Transverse colon (tissue), 4 donors: Measurements from ENCODE around the gene MOGAT3. TPM values are rescaled to one million over a fixed set of nuclear protein-coding genes. Genes with fewer than 3 reads are reported as not detected.
"Not testable (repeated sequence)": the region's sequence is repeated elsewhere in the genome, so short reads cannot be mapped to it uniquely, and the experiment has no call there.

ENCODE experiments used
- DNase-seq: peaks from one replicate; pipeline ENCODE4 v3.0.0-alpha.2; 2019
- H3K27ac ChIP-seq, 4 donors: fragments of 200-600 bp; sonication (generic); 2 replicates each; pipeline ENCODE4 v1.5.1; 2016 to 2018; ENCODE audit warnings: inconsistent platforms in 4 of 4
- H3K27me3 ChIP-seq: fragments of 200-600 bp; sonication (generic); 2 replicates; pipeline ENCODE4 v1.5.1; 2017; ENCODE audit warnings: inconsistent platforms
- H3K36me3 ChIP-seq, 4 donors: fragments of 200-600 bp; sonication (generic); 2 replicates each; pipeline ENCODE4 v1.5.1; 2017 to 2019; ENCODE audit warnings: inconsistent platforms in 4 of 4
- H3K4me1 ChIP-seq, 4 donors: fragments of 200-600 bp; sonication (generic); 2 replicates each; pipeline ENCODE4 v1.5.1; 2017 to 2020; ENCODE audit warnings: inconsistent platforms in 4 of 4
- H3K4me3 ChIP-seq, 4 donors: fragments of 200-600 bp; sonication (generic); 1 replicate in 1 of 4; 2 replicates in 3 of 4; pipeline versions ENCODE4 v1.5.1 to v1.6.1; 2017 to 2019; ENCODE audit warnings: inconsistent platforms in 4 of 4
- H3K9me3 ChIP-seq, 2 donors: fragments of 200-600 bp; sonication (generic); 2 replicates each; pipeline ENCODE4 v1.5.1; 2017 to 2019; ENCODE audit warnings: inconsistent platforms in 2 of 2
- CTCF ChIP-seq, 5 experiments: fragments of 200-600 bp in 3 of 5; fragments of 450-650 bp in 2 of 5; sonication (generic) in 3 of 5; IDR thresholded peaks; 1 replicate in 2 of 5; 2 replicates in 3 of 5; pipeline ENCODE4 v1.5.1; 2016 to 2017; ENCODE audit warnings: antibody characterized with exemption in 5 of 5, inconsistent platforms in 3 of 5, mild to moderate bottlenecking in 2 of 5, moderate library complexity in 1 of 5
- EP300 ChIP-seq: sonication (generic); formaldehyde crosslinking; IDR thresholded peaks from one replicate; pipeline ENCODE4 v1.6.1; 2017; ENCODE audit warnings: antibody characterized with exemption, low read depth
- POLR2A ChIP-seq: fragments of 450-650 bp; IDR thresholded peaks from one replicate; pipeline ENCODE4 v1.6.1; 2016; ENCODE audit warnings: antibody characterized with exemption, mild to moderate bottlenecking, moderate library complexity
- POLR2AphosphoS5 ChIP-seq, 3 donors: sonication (generic); formaldehyde crosslinking; IDR thresholded peaks; one replicate each; pipeline ENCODE4 v1.6.1; 2016; ENCODE audit warnings: antibody characterized with exemption in 3 of 3
- WGBS, 2 donors: methylation state at CpG; one replicate each; pipeline ENCODE4 v1.1.5; 2018; ENCODE audit warnings: low coverage in 1 of 2; 5-methylcytosine and 5-hydroxymethylcytosine counted together
- in situ Hi-C, 4 donors: fragments of 200-750 bp; cut with MboI; loops; one replicate each; pipeline versions ENCODE4 v1.15.0 to v1.15.1; 2017; ENCODE audit warnings: low sequenced_read_pairs in 3 of 4, low pct_ligation_motif_present in 1 of 4, low pct_unique_long_range_greater_than_20kb in 1 of 4
- intact Hi-C: fragments of 100-400 bp; cut with DNase I; formaldehyde crosslinking; loops from one replicate; pipeline ENCODE4 v1.15.1; 2023; ENCODE audit warnings: low total_unique reads
- total RNA-seq, 4 donors: library from RNA; depleted of rRNA; stranded (reverse); fragments of >200 nt; gene quantifications; one replicate each; pipeline ENCODE4 v1.1.0, GENCODE V29; 2016

MOGAT3 gene
- total RNA-seq, 4 donors from 2014 or later, result 31.7 to 56.9 (median 44.3) TPM

DNA sequence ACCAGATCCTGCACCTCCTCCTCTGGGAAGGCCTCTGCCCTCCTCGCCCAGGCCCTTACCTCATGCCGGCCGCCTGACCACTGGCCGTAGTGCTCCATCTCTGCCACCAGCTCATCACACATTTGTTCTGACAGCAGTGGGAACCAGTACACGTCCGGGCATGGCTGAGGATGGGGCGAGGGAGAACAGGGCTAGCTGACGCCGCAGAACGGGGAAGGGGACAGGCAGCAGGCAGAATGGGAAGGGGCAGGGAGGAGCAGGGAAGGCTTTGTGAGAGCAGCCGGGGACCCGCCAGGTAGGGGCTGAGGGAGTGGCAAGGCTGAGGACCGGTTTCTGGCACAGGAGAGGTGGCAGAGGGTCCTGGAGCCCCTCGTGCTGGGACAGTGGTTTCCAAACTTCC is 8.0 kb upstream of the MOGAT3 start:
- no peak for TF ChIP-seq POLR2AphosphoS5 (IDR thresholded peaks at IDR 0.05)
- TF ChIP-seq POLR2A, result no peak
- no peak for TF ChIP-seq CTCF (IDR thresholded peaks at IDR 0.05)
- TF ChIP-seq EP300, result no peak
- no peaks in the 10 kb centered on the region for H3K9me3 ChIP-seq
- in situ Hi-C loops, result no loop called here
- intact Hi-C loops, result no loop called here
- H3K4me1 ChIP-seq, result no peaks in the 10 kb centered on the region
- WGBS, 2 donors, result 96 to 100% methylated on average over 2 to 14 of the region's 14 CpGs
- no peak for DNase-seq
- peaks cover 0 to 24% (median 11%) of the 10 kb centered on the region in 4 donors for H3K36me3 ChIP-seq
- no peak overlapping the region for H3K27ac ChIP-seq
- H3K4me3 ChIP-seq, result no peak overlapping the region
- H3K27me3 ChIP-seq, result no peaks in the 10 kb centered on the region

DNA sequence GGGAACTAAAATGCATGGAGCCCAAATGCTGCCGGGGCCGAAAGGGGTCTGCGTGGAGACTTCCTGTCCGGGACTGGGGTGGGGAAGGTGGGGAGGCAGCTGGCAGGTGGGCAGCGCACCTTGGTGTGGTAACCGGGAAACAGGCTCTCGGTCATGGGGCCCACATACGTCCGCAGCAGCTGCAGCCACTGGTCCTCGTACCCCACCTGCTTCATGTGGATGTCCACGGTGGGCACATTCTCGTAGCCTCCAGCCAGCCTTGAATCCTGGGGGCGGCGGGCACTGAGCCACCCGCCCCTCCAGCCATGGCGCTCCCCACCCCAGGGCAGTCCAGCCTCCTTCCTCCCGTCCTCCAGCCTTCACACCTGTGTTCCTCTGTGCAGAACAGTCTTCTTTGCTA is 6.6 kb upstream of the MOGAT3 start:
- peaks cover 0 to 24% (median 11%) of the 10 kb centered on the region in 4 donors for H3K36me3 ChIP-seq

DNA sequence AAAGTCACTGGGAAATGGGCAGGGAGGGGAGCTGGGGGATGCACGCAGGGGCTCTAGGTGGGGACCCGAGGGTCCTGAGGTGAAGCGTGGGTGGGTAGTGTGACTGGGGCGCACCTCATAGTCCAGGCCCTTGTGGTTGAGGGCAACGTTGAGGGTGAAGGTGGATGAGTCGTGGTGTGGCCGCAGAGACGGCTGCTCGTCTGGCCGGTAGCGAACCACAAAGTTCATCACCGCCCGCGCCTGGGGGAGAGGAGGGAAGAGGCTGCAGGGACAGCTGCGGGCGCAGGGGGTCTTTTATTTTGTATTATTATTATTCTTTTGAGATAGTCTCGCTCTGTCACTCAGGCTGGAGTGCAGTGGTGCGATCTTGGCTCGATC is 5.8 kb upstream of the MOGAT3 start:
- DNase-seq, result no peak
- intact Hi-C loops, result no loop called here
- peaks cover 0 to 24% (median 9%) of the 10 kb centered on the region in 4 donors for H3K36me3 ChIP-seq
- TF ChIP-seq EP300, result no peak
- no peak for TF ChIP-seq CTCF (IDR thresholded peaks at IDR 0.05)
- TF ChIP-seq POLR2A, result no peak
- TF ChIP-seq POLR2AphosphoS5 (IDR thresholded peaks at IDR 0.05), result no peak
- WGBS, 2 donors, result 90 to 100% methylated on average over 1 to 19 of the region's 19 CpGs
- no peak overlapping the region for H3K27ac ChIP-seq
- in situ Hi-C loops, result no loop called here
- peaks cover 18% of the 10 kb centered on the region for H3K27me3 ChIP-seq
- no peaks in the 10 kb centered on the region for H3K9me3 ChIP-seq
- H3K4me3 ChIP-seq, result no peak overlapping the region
- peaks cover 0 to 9% (median 5%) of the 10 kb centered on the region in 4 donors for H3K4me1 ChIP-seq

More for the DNA sequence above, 6.6 kb upstream of the MOGAT3 start:
- no peak overlapping the region for H3K4me3 ChIP-seq
- intact Hi-C loops, result no loop called here
- H3K9me3 ChIP-seq, result no peaks in the 10 kb centered on the region
- 91% methylated on average over 17 of the region's 17 CpGs; no CpG with 5 or more reads in 1 of the 2 donors for WGBS, 2 donors
- no peak for DNase-seq
- in situ Hi-C loops, result no loop called here
- H3K27ac ChIP-seq, result no peak overlapping the region
- TF ChIP-seq POLR2A (no peak), POLR2AphosphoS5 (IDR thresholded peaks at IDR 0.05) (no peak), CTCF (IDR thresholded peaks at IDR 0.05) (no peak), EP300 (no peak)
- peaks cover 9% of the 10 kb centered on the region for H3K27me3 ChIP-seq
- H3K4me1 ChIP-seq, result peaks cover 0 to under 1% (median under 1%) of the 10 kb centered on the region in 4 donors

- Histone ChIP-seq H3K9me3 (no peaks in the 10 kb centered on the region), H3K4me3 (no peak overlapping the region), H3K27ac (no peak overlapping the region), H3K36me3 (peaks cover 0 to 18% (median 6%) of the 10 kb centered on the region in 4 donors), H3K27me3 (peaks cover 23% of the 10 kb centered on the region), H3K4me1 (peaks cover 0 to 15% (median 10%) of the 10 kb centered on the region in 4 donors)
- TF ChIP-seq POLR2AphosphoS5 (IDR thresholded peaks at IDR 0.05), result no peak
- no peak for TF ChIP-seq EP300
- no peak for TF ChIP-seq POLR2A
- no peak for TF ChIP-seq CTCF (IDR thresholded peaks at IDR 0.05)
- intact Hi-C loops, result no loop called here
- DNase-seq, result no peak
- WGBS, 2 donors, result 83 to 90% methylated on average over 2 to 32 of the region's 32 CpGs
- in situ Hi-C loops, result no loop called here
Measured at GRCh38 chr7:101205901-101206664, 5.2 kb upstream of the MOGAT3 start.

GRCh38 chr7:101203740-101204738 is 3.2 kb upstream of the MOGAT3 start:
- in situ Hi-C loops, H3K4me3 ChIP-seq, intact Hi-C loops, H3K27ac ChIP-seq, H3K36me3 ChIP-seq, DNase-seq, H3K9me3 ChIP-seq: not testable (repeated sequence)
- H3K4me1 ChIP-seq, result peaks cover 0 to 22% (median 10%) of the 10 kb centered on the region in 4 donors
- peaks cover 43% of the 10 kb centered on the region for H3K27me3 ChIP-seq
- WGBS, 2 donors, result 58 to 67% methylated on average over 4 to 22 of the region's 22 CpGs
